GM19372 (cell line): ENCODE measurements around the gene DMD.
A peak's percentile ranks its signal among the peaks of the same experiment; 100 is the strongest.

ENCODE experiments used
- ATAC-seq: cut with Tn5 transposase; IDR thresholded peaks from one replicate; pipeline ENCODE4 v1.9.1; 2021; ENCODE audit warnings: mild to moderate bottlenecking, low read depth, moderate library complexity; ENCODE audit not compliant: unreplicated experiment

DMD gene

DNA sequence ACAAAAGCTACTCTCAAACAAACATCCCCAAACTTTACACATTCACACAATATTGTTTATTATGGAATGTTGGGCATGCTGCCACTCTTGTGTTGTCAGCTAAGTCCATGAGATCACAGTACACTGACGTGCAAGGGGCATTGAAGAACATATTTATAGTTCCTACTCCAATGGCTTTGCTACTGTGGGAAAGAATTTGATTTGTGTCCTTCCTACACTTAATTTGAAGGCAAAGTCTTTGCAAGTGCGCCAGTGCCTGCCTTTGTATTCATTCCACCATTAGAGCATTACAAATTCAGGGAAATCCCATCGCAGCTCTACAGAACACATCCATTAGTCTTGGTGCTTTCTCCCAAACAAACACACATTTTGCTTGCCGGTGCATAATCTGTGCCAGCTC, 2094.1 kb downstream of the DMD start:
- ATAC-seq = no peak

DNA sequence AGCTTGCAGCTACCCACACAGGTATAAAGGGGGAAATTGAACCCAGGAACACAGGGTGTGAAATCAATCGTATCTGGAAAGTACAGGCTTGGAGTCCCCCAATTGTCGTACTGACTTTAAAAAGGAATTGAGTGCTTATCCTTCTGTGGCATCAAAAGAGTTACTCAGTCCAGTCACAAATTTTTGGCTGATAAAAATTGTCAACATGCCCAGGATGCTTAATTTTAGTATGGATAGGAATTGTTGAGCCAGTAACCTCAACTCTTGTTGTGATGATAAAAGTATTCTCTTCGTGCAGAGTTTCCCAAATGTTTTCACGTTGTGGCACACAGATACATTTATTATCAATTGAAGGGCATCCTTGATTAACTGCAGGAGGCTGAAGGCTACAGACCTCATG, 2096.0 kb downstream of the DMD start:
- ATAC-seq = no peak

- ATAC-seq = no peak
Observed at GRCh38 chrX:31114858-31115257, 2096.5 kb downstream of the DMD start.

DNA sequence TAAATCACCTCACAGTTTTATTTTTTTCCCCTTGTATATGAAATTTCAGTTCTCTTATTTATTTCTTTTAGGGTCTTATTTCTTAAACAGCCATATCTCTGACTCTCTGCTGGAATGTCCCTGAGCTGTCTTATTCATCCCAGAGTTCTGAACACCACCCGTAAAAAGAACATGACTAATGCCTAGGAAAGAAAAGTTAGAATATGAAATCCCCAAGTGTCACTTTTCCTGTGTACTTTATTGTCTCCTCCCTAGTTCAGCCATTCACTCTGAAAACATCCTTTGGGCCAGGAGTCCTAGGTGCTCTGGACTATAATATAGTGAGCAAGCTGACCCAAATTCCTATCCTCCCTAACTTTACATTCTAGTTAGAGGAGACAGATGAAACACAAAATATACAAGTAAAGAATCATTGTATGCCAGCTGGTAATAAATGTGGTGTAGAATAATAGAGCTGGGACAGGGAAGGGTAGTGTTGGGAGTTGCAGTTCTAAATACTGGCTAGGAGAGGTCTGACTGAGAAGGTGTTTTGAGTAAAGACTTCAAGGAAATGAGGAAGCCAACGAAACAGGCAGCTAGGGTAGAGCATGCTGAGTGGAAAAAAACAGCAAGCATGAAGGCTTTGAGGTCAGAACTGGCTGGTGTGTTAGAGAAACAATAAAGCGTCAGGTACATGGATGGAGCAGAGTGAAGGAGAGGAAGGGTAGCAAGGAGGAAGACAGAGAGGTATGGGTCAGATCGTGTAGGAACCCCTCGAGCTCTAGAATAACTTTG, 2098.9 kb downstream of the DMD start:
- no peak for ATAC-seq

GRCh38 chrX:31110657-31111056, 2100.7 kb downstream of the DMD start:
- no peak for ATAC-seq

GRCh38 chrX:31099536-31100090, 2111.7 kb downstream of the DMD start:
- ATAC-seq = peak; percentile 68

DNA sequence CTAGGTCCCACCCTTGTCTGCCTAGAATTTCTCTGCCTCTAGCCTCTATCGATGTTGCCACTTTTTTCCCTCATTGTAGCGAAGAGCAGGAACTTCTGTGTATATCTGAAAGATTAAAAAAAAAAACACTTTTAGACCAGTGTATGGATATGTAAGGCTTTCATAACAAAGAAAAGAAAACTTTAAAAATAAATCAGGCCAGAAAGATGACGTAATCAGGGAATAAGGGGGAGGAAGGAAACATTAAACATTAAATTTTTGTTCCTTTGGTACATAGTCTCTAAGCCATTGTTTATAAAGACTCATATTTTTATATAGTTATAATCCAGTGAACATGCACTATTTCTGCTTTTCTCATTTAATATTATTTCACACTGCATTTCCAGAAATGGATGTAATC, 2113.3 kb downstream of the DMD start:
- no peak for ATAC-seq

DNA sequence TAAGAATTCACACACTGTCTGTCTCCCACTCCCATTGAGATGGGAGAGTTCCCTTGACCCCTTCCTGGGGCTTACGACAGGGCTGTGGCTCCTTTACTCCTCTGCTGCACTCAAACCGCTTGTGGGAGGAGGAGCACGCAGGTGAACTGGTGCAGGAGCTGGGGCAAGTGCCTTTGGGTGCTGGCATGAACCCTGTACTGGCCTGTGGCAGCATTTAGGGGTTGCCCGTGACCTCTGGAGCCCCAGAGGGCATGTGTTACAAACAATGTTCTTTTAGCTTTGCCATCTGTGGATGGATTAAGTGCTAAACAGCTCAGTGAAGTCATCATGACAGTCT, 2117.7 kb downstream of the DMD start:
- ATAC-seq = no peak

DNA sequence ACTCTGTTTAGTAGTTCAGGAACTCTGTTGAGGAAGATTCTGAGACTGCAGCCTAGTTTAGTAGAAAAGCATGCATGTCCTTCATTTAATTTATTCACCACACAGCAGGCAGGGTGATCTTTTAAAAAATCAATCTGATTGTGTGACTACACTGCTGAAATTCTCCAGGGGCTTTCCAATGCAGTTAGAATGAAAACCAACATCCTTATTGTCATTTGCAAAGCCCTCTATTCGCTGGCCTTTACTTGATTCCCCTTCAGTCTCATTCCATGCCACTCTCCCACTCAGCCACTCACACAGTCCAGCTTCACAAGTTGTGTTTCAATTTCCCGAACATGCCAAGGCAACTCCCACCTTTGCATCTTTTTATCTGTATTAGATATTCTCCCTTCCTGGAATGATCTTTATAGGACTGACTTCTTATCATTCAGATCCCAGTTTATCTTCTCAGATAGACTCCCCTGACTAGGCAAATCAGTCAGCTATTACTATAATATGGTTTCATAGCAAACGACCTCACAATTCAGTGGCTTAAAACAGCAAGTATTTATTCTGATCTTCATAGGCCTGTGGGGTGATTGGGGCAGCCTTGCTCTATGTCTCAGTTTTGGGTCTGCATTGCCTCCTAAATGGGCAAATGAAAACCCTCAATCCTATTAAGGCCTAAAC, 2118.2 kb downstream of the DMD start:
- peak; percentile 59 for ATAC-seq

GRCh38 chrX:31092476-31092875, 2118.9 kb downstream of the DMD start:
- ATAC-seq = no peak

GRCh38 chrX:31091819-31092218, 2119.5 kb downstream of the DMD start:
- ATAC-seq = no peak

DNA sequence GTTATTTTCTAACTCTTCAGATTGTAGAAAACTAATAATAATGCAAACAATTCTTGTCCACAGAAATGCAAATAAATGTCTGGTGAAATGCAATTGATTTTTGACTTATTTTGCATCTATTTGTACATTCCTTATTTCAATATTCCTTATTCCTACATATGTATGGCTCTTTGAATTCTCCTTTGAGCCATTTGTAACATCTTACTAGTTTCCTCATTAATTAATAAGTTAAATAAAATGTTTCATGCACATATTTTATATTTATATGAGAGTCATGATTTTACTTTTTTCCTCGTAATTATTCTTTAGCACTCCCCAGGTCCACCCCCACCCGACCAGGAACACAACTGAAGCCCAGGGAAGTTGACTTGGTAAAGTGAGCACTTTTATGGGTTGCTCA, 2136.8 kb downstream of the DMD start:
- no peak for ATAC-seq

GRCh38 chrX:31071725-31072124, 2139.6 kb downstream of the DMD start, which contains the start of gene FTHL17:
Gene FTHL17 (minus strand): TSS chrX:31072041. CDS start chrX:31071953, 88 bp downstream.
- ATAC-seq = no peak

- no peak for ATAC-seq
Observed at GRCh38 chrX:31071262-31071661, 2140.1 kb downstream of the DMD start.

DNA sequence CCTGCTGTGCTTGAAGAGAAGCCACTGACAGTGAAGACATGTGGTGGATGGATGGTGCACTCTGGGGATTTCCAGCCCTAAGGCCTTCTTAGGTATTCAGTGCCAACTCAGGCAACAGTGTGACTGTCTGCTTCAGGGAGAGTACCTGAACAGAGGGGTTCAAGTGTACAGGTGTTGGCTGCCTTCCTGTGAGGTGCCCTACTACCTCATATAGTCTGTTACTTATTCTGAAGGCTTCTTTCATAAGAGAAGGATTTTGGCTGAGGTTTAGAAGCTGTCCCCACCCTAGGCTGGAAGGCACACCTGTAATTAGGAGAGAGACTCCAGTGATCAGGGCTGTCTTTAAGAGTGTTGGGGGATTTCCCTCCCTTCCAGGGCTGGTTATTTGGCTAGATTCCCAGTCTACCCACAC, 2141.3 kb downstream of the DMD start:
- peak; percentile 64 for ATAC-seq
